Stimulated activated CD4-positive, alpha-beta T cell treated with anti-CD3 and anti-CD28 coated beads, Interleukin-12 subunit alpha, Interleukin-12 subunit beta, amount 100 ng/mL, for 48 hours (primary cell): ENCODE measurements around the gene SFT2D2.

Experiments
- DNase-seq, 3 donors: peaks; one replicate each; pipeline ENCODE4 v3.0.0-alpha.2; 2020; ENCODE audit warnings: low read depth in 2 of 3, low spot score in 1 of 3

Gene SFT2D2

GRCh38 chr1:168221275-168221674 is 4.5 kb upstream of the SFT2D2 start:
- no peak for DNase-seq

- DNase-seq, result no peak
These were observed 2.5 kb upstream of the SFT2D2 start for GRCh38 chr1:168223261-168223660.

- DNase-seq, result no peak
These were observed 1.9 kb upstream of the SFT2D2 start for GRCh38 chr1:168223681-168224540.

- DNase-seq, result no peak
These were observed 813 bp upstream of the SFT2D2 start for GRCh38 chr1:168224991-168225390.

- no peak for DNase-seq
These were observed 1.8 kb downstream of the SFT2D2 start for GRCh38 chr1:168227620-168228019.

- no peak for DNase-seq
These were observed 4.1 kb downstream of the SFT2D2 start for GRCh38 chr1:168229893-168230292.

GRCh38 chr1:168230709-168231108 is 4.9 kb downstream of the SFT2D2 start:
- DNase-seq, result no peak

GRCh38 chr1:168234846-168235547 is 9.2 kb downstream of the SFT2D2 start:
- DNase-seq, result peak; percentile 22 to 42 (median 33)

- no peak for DNase-seq
These were observed 9.7 kb downstream of the SFT2D2 start for GRCh38 chr1:168235548-168235885.

GRCh38 chr1:168235937-168236336 is 10.1 kb downstream of the SFT2D2 start:
- DNase-seq, result no peak

GRCh38 chr1:168236836-168237611 is 11.2 kb downstream of the SFT2D2 start:
- DNase-seq, result peak; percentile 26 to 36 (median 30)

GRCh38 chr1:168243198-168243597 is 17.4 kb downstream of the SFT2D2 start:
- no peak for DNase-seq

GRCh38 chr1:168243636-168244212 is 17.9 kb downstream of the SFT2D2 start:
- DNase-seq, result no peak

- DNase-seq, result no peak
These were observed 19.2 kb downstream of the SFT2D2 start for GRCh38 chr1:168245042-168245441.

GRCh38 chr1:168246506-168246905 is 20.7 kb downstream of the SFT2D2 start:
- no peak for DNase-seq

GRCh38 chr1:168252204-168252733 is 26.5 kb downstream of the SFT2D2 start:
- DNase-seq, result no peak

- DNase-seq, result no peak
These were observed 30.4 kb downstream of the SFT2D2 start for GRCh38 chr1:168256164-168256563.

- DNase-seq, result no peak
These were observed 31.6 kb downstream of the SFT2D2 start for GRCh38 chr1:168257397-168257796.

- no peak for DNase-seq
These were observed 33.8 kb downstream of the SFT2D2 start for GRCh38 chr1:168259567-168259966.

GRCh38 chr1:168260393-168260792 is 34.6 kb downstream of the SFT2D2 start:
- DNase-seq, result no peak

- DNase-seq, result no peak
These were observed 35.6 kb downstream of the SFT2D2 start for GRCh38 chr1:168261390-168261789.
